ENCODE measurements around the gene MCM6.

- TF ChIP-seq CTCF (IDR thresholded peaks at IDR 0.05 in 2 of 3, conservative IDR thresholded peaks at IDR 0.05 in 1 of 3; ENCODE audit: borderline replicate concordance in 1 of 3, insufficient read depth in 1 of 3, low read depth in 2 of 3, low read length in 2 of 3) = no peak
- no peak for TF ChIP-seq POLR2AphosphoS5 (IDR thresholded peaks at IDR 0.05; ENCODE audit: low read depth, low read length)
- TF ChIP-seq REST (IDR thresholded peaks at IDR 0.05; ENCODE audit: low read depth) = no peak
Measured at GRCh38 chr2:135903650-135904049, 27.4 kb upstream of the MCM6 start.

Data from HCT116 (cell line).